ENCODE results near the gene GPR183.

The GPR183 gene

GRCh38 chr13:99280166-99280565, 27.0 kb downstream of the GPR183 start:
- Histone ChIP-seq H3K27me3 (ENCODE audit: control insufficient read depth, insufficient read depth, low read length) (no peaks in the 10 kb centered on the region), H3K36me3 (ENCODE audit: control insufficient read depth, insufficient read depth, low read length) (peaks cover 6% of the 10 kb centered on the region; the same call in 1 of the 2 replicates), H3K9ac (ENCODE audit: low read length) (no peak overlapping the region), H3K9me3 (ENCODE audit: control insufficient read depth, insufficient read depth, low read depth, low read length) (no peaks in the 10 kb centered on the region), H3K27ac (ENCODE audit: low read depth, low read length) (no peak overlapping the region), H3K4me1 (ENCODE audit: control insufficient read depth, insufficient read depth, low read length) (peaks cover 6% of the 10 kb centered on the region; the same call in 1 of the 2 replicates), H3K4me3 (ENCODE audit: low read depth, low read length) (no peak overlapping the region)

DNA sequence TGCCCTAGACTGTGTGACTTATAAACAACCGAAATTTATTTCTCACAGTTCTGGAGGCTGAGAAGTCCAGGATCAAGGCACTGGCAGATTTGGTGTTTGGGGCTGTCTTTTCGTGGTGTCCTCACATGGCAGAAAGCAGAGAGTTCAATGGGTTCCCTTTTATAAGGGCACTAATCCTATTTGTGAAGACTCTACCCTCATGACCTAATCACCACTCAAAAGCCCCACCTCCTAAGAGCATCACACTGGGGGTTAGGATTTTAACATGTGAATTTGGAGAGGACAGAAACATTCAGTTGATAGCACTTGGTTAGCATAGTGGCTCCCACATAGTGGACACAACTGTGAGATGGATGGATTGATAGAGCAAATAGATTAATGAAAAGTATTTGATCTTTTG, 27.6 kb downstream of the GPR183 start:
- Histone ChIP-seq H3K27ac (ENCODE audit: low read depth, low read length) (no peak overlapping the region), H3K4me1 (ENCODE audit: control insufficient read depth, insufficient read depth, low read length) (peaks cover 6% of the 10 kb centered on the region; the same call in 1 of the 2 replicates), H3K9ac (ENCODE audit: low read length) (no peak overlapping the region), H3K9me3 (ENCODE audit: control insufficient read depth, insufficient read depth, low read depth, low read length) (no peaks in the 10 kb centered on the region), H3K36me3 (ENCODE audit: control insufficient read depth, insufficient read depth, low read length) (peaks cover 6% of the 10 kb centered on the region; the same call in 1 of the 2 replicates), H3K27me3 (ENCODE audit: control insufficient read depth, insufficient read depth, low read length) (no peaks in the 10 kb centered on the region), H3K4me3 (ENCODE audit: low read depth, low read length) (no peak overlapping the region)

- Histone ChIP-seq H3K27ac (ENCODE audit: low read depth, low read length) (no peak overlapping the region), H3K9me3 (ENCODE audit: control insufficient read depth, insufficient read depth, low read depth, low read length) (no peaks in the 10 kb centered on the region), H3K36me3 (ENCODE audit: control insufficient read depth, insufficient read depth, low read length) (peaks cover 6% of the 10 kb centered on the region; the same call in 1 of the 2 replicates), H3K27me3 (ENCODE audit: control insufficient read depth, insufficient read depth, low read length) (no peaks in the 10 kb centered on the region), H3K9ac (ENCODE audit: low read length) (no peak overlapping the region), H3K4me3 (ENCODE audit: low read depth, low read length) (no peak overlapping the region), H3K4me1 (ENCODE audit: control insufficient read depth, insufficient read depth, low read length) (peaks cover 6% of the 10 kb centered on the region; the same call in 1 of the 2 replicates)
These were observed 28.4 kb downstream of the GPR183 start for GRCh38 chr13:99278843-99279242.

- no peak overlapping the region for H3K4me3 ChIP-seq (ENCODE audit: low read depth, low read length)
- no peak overlapping the region for H3K9ac ChIP-seq (ENCODE audit: low read length)
- peaks cover 6% of the 10 kb centered on the region; the same call in 1 of the 2 replicates for H3K4me1 ChIP-seq (ENCODE audit: control insufficient read depth, insufficient read depth, low read length)
These were observed 29.0 kb downstream of the GPR183 start for GRCh38 chr13:99278200-99278599.

DNA sequence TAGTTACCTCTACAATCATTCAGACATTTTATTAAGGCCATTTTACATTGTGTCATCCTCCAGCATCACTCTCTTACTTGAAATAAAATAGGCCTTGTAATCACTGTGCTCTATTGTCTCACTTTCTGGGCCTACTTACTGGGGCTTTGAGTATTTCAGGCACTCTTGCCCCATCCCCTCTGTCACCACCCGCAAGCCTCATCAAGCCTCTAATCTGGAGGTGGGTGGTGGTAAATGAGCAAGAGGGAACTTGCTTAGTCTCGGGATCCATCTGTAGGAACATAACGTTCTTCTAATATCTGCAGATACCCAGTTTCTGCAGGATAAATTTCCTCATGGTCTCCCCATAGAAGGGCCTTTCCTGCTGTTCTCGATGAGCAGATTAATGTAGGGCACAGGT, 29.6 kb downstream of the GPR183 start:
- no peak overlapping the region for H3K9ac ChIP-seq (ENCODE audit: low read length)
- H3K4me3 ChIP-seq (ENCODE audit: low read depth, low read length) = no peak overlapping the region
- H3K4me1 ChIP-seq (ENCODE audit: control insufficient read depth, insufficient read depth, low read length) = peaks cover 6% of the 10 kb centered on the region; the same call in 1 of the 2 replicates
- no peaks in the 10 kb centered on the region for H3K27me3 ChIP-seq (ENCODE audit: control insufficient read depth, insufficient read depth, low read length)
- no peaks in the 10 kb centered on the region for H3K9me3 ChIP-seq (ENCODE audit: control insufficient read depth, insufficient read depth, low read depth, low read length)
- peaks cover 7% of the 10 kb centered on the region; the same call in 1 of the 2 replicates for H3K36me3 ChIP-seq (ENCODE audit: control insufficient read depth, insufficient read depth, low read length)
- no peak overlapping the region for H3K27ac ChIP-seq (ENCODE audit: low read depth, low read length)

More at GRCh38 chr13:99278200-99278599, 29.0 kb downstream of the GPR183 start:
- Histone ChIP-seq H3K27ac (ENCODE audit: low read depth, low read length) (no peak overlapping the region), H3K36me3 (ENCODE audit: control insufficient read depth, insufficient read depth, low read length) (peaks cover 6% of the 10 kb centered on the region; the same call in 1 of the 2 replicates), H3K27me3 (ENCODE audit: control insufficient read depth, insufficient read depth, low read length) (no peaks in the 10 kb centered on the region), H3K9me3 (ENCODE audit: control insufficient read depth, insufficient read depth, low read depth, low read length) (no peaks in the 10 kb centered on the region)

DNA sequence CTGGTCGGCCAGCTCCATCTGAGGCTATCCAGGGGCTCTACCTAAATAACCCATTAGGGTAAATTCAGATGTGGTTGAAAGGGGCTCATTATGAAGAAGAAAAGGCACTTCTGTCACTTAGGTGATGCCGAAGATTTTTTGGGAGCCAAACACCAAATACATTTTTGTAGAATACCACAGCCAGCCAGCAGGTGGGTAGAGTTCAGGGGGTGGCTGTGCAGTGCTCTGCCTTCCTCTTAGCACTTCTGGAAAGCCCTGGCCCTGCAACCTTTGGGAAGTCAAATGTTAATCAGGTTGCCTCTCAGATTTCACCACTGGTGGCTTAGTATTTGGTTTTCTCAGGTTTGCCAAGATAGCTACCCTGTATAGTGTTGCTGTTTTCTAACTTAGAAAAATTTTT, 30.5 kb downstream of the GPR183 start:
- Histone ChIP-seq H3K4me3 (ENCODE audit: low read depth, low read length) (no peak overlapping the region), H3K9ac (ENCODE audit: low read length) (no peak overlapping the region), H3K9me3 (ENCODE audit: control insufficient read depth, insufficient read depth, low read depth, low read length) (no peaks in the 10 kb centered on the region), H3K4me1 (ENCODE audit: control insufficient read depth, insufficient read depth, low read length) (peaks cover 6% of the 10 kb centered on the region; the same call in 1 of the 2 replicates), H3K27me3 (ENCODE audit: control insufficient read depth, insufficient read depth, low read length) (no peaks in the 10 kb centered on the region), H3K27ac (ENCODE audit: low read depth, low read length) (no peak overlapping the region), H3K36me3 (ENCODE audit: control insufficient read depth, insufficient read depth, low read length) (peaks cover 8% of the 10 kb centered on the region; the same call in 1 of the 2 replicates)

GRCh38 chr13:99275093-99275469, 32.1 kb downstream of the GPR183 start:
- Histone ChIP-seq H3K9ac (ENCODE audit: low read length) (no peak overlapping the region), H3K9me3 (ENCODE audit: control insufficient read depth, insufficient read depth, low read depth, low read length) (no peaks in the 10 kb centered on the region), H3K4me1 (ENCODE audit: control insufficient read depth, insufficient read depth, low read length) (0 out of 2 replicates have a peak, but pooled peaks cover 6% of the 10 kb centered on the region), H3K4me3 (ENCODE audit: low read depth, low read length) (no peak overlapping the region), H3K27me3 (ENCODE audit: control insufficient read depth, insufficient read depth, low read length) (no peaks in the 10 kb centered on the region), H3K36me3 (ENCODE audit: control insufficient read depth, insufficient read depth, low read length) (peaks cover 4% of the 10 kb centered on the region; the same call in 1 of the 2 replicates), H3K27ac (ENCODE audit: low read depth, low read length) (no peak overlapping the region)

DNA sequence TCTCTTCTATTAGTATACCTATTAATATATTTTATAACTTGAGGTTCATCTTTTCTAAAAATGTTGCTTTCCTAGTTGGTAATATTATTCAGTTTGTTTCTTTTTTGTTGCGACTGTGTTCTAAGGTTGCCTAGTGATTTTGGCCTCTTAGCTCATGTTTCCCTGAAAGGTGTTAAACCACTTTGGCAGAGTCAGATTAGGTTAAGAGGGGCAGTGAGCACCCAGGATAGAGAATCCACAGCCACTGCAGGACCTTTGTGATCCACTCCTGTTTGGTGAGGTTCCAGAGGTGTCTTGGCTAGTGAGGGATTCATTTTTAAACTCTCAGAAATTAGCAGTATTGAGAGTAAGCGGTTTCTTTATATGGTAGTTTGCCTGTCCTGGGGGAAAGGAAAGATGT, 34.1 kb downstream of the GPR183 start:
- H3K9ac ChIP-seq (ENCODE audit: low read length) = no peak overlapping the region
- H3K27ac ChIP-seq (ENCODE audit: low read depth, low read length) = no peak overlapping the region
- 0 out of 2 replicates have a peak, but pooled peaks cover 6% of the 10 kb centered on the region for H3K4me1 ChIP-seq (ENCODE audit: control insufficient read depth, insufficient read depth, low read length)
- 0 out of 2 replicates have a peak, but pooled peaks cover 3% of the 10 kb centered on the region for H3K36me3 ChIP-seq (ENCODE audit: control insufficient read depth, insufficient read depth, low read length)
- no peaks in the 10 kb centered on the region for H3K27me3 ChIP-seq (ENCODE audit: control insufficient read depth, insufficient read depth, low read length)
- H3K4me3 ChIP-seq (ENCODE audit: low read depth, low read length) = no peak overlapping the region
- H3K9me3 ChIP-seq (ENCODE audit: control insufficient read depth, insufficient read depth, low read depth, low read length) = no peaks in the 10 kb centered on the region

GRCh38 chr13:99272481-99272880, 34.7 kb downstream of the GPR183 start:
- no peak overlapping the region for H3K27ac ChIP-seq (ENCODE audit: low read depth, low read length)
- no peak overlapping the region for H3K4me3 ChIP-seq (ENCODE audit: low read depth, low read length)
- no peaks in the 10 kb centered on the region for H3K27me3 ChIP-seq (ENCODE audit: control insufficient read depth, insufficient read depth, low read length)
- H3K9me3 ChIP-seq (ENCODE audit: control insufficient read depth, insufficient read depth, low read depth, low read length) = no peaks in the 10 kb centered on the region
- H3K36me3 ChIP-seq (ENCODE audit: control insufficient read depth, insufficient read depth, low read length) = 0 out of 2 replicates have a peak, but pooled peaks cover 3% of the 10 kb centered on the region
- 0 out of 2 replicates have a peak, but pooled peaks cover 6% of the 10 kb centered on the region for H3K4me1 ChIP-seq (ENCODE audit: control insufficient read depth, insufficient read depth, low read length)
- H3K9ac ChIP-seq (ENCODE audit: low read length) = no peak overlapping the region

DNA sequence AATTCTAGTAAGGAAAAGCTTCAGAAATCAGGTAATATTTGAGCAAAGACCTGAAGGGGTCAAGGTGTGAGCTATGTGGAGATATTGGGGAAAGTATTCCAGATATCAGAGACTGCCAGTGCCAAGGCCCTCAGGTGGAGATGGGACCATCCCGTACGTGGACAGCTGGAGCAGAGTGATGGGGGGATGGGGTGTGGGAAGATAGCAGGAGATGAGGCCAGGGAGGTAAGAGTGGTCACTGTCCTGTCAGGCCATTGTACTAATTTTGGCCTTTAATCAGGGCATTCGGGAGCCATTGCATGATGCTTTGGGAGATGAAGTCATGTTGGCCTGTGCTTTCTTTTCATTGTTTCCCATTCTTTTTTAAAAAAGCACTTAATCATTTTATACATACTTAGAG, 36.0 kb downstream of the GPR183 start:
- H3K27ac ChIP-seq (ENCODE audit: low read depth, low read length) = no peak overlapping the region
- no peak overlapping the region for H3K4me3 ChIP-seq (ENCODE audit: low read depth, low read length)
- H3K4me1 ChIP-seq (ENCODE audit: control insufficient read depth, insufficient read depth, low read length) = 0 out of 2 replicates have a peak, but pooled peaks cover 2% of the 10 kb centered on the region
- H3K9me3 ChIP-seq (ENCODE audit: control insufficient read depth, insufficient read depth, low read depth, low read length) = no peaks in the 10 kb centered on the region
- 0 out of 2 replicates have a peak, but pooled peaks cover 3% of the 10 kb centered on the region for H3K36me3 ChIP-seq (ENCODE audit: control insufficient read depth, insufficient read depth, low read length)
- H3K9ac ChIP-seq (ENCODE audit: low read length) = no peak overlapping the region
- no peaks in the 10 kb centered on the region for H3K27me3 ChIP-seq (ENCODE audit: control insufficient read depth, insufficient read depth, low read length)

DNA sequence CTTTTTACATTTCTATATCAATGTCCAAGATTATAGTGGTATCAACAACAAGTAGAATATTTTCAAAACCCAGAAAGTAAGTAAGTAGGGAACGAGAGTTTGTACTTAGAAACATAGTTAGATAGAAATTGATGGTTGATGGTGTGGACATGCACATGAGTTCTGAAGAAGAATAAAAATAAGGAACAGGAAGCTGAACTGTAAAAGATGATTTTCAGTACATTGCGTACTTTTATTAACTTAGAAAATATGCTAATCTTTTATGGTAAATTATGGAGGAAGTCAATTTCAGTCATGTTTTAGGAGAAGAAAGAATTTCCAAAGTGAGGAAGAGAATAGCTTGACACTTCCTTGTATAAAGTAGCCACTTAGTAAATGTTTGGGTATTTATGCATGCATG, 36.7 kb downstream of the GPR183 start:
- H3K27ac ChIP-seq (ENCODE audit: low read depth, low read length) = no peak overlapping the region
- H3K36me3 ChIP-seq (ENCODE audit: control insufficient read depth, insufficient read depth, low read length) = 0 out of 2 replicates have a peak, but pooled peaks cover 3% of the 10 kb centered on the region
- no peaks in the 10 kb centered on the region for H3K4me1 ChIP-seq (ENCODE audit: control insufficient read depth, insufficient read depth, low read length)
- H3K9me3 ChIP-seq (ENCODE audit: control insufficient read depth, insufficient read depth, low read depth, low read length) = no peaks in the 10 kb centered on the region
- H3K4me3 ChIP-seq (ENCODE audit: low read depth, low read length) = no peak overlapping the region
- no peaks in the 10 kb centered on the region for H3K27me3 ChIP-seq (ENCODE audit: control insufficient read depth, insufficient read depth, low read length)
- H3K9ac ChIP-seq (ENCODE audit: low read length) = no peak overlapping the region
